ENCODE measurements around the gene CUL7. TPM values are rescaled to one million over a fixed set of nuclear protein-coding genes. Genes with fewer than 3 reads are reported as not detected.

Gene CUL7
- total and polyA plus RNA-seq, 10 of the 15 experiments (the other 5 are each of a cell fraction or from before 2014, with no cell fraction given), result 0.66 to 18.4 (median 10.9) TPM

- TF ChIP-seq POLR2AphosphoS5 (IDR thresholded peaks at IDR 0.05; ENCODE audit: low read length) (peak; percentile 51; the same call in 1 of the 2 replicates), SIX5 (IDR thresholded peaks at IDR 0.05; ENCODE audit: low read depth, low read length, severe bottlenecking) (no peak), SREBF1 (IDR thresholded peaks at IDR 0.05; ENCODE audit: low read length) (no peak), BACH1 (IDR thresholded peaks at IDR 0.05; ENCODE audit: borderline replicate concordance) (peak; percentile 30; the same call in 1 of the 2 replicates), PAX8 (IDR thresholded peaks at IDR 0.05) (no peak), MTA3 (IDR thresholded peaks at IDR 0.05; ENCODE audit: borderline replicate concordance, low read length) (no peak), CBFB (IDR thresholded peaks at IDR 0.05; ENCODE audit: low read depth) (0 out of 2 replicates have a peak, but pooled peaks have one; percentile 34), POLR2A (IDR thresholded peaks at IDR 0.05; ENCODE audit: low read depth, low read length) (peak; percentile 83), ZBTB40 (IDR thresholded peaks at IDR 0.05; ENCODE audit: borderline replicate concordance) (peak; percentile 80; the same call in 1 of the 2 replicates), MYB (IDR thresholded peaks at IDR 0.05; ENCODE audit: borderline replicate concordance, low read depth, low read length) (no peak), ZBTB11 (CRISPR knock-in tag; IDR thresholded peaks at IDR 0.05) (no peak)
- TF ChIP-seq, protein P1, sequence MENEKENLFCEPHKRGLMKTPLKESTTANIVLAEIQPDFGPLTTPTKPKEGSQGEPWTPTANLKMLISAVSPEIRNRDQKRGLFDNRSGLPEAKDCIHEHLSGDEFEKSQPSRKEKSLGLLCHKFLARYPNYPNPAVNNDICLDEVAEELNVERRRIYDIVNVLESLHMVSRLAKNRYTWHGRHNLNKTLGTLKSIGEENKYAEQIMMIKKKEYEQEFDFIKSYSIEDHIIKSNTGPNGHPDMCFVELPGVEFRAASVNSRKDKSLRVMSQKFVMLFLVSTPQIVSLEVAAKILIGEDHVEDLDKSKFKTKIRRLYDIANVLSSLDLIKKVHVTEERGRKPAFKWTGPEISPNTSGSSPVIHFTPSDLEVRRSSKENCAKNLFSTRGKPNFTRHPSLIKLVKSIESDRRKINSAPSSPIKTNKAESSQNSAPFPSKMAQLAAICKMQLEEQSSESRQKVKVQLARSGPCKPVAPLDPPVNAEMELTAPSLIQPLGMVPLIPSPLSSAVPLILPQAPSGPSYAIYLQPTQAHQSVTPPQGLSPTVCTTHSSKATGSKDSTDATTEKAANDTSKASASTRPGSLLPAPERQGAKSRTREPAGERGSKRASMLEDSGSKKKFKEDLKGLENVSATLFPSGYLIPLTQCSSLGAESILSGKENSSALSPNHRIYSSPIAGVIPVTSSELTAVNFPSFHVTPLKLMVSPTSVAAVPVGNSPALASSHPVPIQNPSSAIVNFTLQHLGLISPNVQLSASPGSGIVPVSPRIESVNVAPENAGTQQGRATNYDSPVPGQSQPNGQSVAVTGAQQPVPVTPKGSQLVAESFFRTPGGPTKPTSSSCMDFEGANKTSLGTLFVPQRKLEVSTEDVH (IDR thresholded peaks at IDR 0.05; ENCODE audit: low read depth, partially characterized antibody), result peak; percentile 51
- TF ChIP-seq, protein P2, sequence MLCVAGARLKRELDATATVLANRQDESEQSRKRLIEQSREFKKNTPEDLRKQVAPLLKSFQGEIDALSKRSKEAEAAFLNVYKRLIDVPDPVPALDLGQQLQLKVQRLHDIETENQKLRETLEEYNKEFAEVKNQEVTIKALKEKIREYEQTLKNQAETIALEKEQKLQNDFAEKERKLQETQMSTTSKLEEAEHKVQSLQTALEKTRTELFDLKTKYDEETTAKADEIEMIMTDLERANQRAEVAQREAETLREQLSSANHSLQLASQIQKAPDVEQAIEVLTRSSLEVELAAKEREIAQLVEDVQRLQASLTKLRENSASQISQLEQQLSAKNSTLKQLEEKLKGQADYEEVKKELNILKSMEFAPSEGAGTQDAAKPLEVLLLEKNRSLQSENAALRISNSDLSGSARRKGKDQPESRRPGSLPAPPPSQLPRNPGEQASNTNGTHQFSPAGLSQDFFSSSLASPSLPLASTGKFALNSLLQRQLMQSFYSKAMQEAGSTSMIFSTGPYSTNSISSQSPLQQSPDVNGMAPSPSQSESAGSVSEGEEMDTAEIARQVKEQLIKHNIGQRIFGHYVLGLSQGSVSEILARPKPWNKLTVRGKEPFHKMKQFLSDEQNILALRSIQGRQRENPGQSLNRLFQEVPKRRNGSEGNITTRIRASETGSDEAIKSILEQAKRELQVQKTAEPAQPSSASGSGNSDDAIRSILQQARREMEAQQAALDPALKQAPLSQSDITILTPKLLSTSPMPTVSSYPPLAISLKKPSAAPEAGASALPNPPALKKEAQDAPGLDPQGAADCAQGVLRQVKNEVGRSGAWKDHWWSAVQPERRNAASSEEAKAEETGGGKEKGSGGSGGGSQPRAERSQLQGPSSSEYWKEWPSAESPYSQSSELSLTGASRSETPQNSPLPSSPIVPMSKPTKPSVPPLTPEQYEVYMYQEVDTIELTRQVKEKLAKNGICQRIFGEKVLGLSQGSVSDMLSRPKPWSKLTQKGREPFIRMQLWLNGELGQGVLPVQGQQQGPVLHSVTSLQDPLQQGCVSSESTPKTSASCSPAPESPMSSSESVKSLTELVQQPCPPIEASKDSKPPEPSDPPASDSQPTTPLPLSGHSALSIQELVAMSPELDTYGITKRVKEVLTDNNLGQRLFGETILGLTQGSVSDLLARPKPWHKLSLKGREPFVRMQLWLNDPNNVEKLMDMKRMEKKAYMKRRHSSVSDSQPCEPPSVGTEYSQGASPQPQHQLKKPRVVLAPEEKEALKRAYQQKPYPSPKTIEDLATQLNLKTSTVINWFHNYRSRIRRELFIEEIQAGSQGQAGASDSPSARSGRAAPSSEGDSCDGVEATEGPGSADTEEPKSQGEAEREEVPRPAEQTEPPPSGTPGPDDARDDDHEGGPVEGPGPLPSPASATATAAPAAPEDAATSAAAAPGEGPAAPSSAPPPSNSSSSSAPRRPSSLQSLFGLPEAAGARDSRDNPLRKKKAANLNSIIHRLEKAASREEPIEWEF (IDR thresholded peaks at IDR 0.05; ENCODE audit: insufficient replicate concordance, low read depth, low read length), result no peak
Observed at GRCh38 chr6:43021270-43022047, 32.2 kb downstream of the CUL7 start, which contains the start of gene RRP36 (continued).

All from GM12878 (cell line).